HEK293 (cell line): ENCODE data around the gene SEMA4C.

Experiments used
- CTCF ChIA-PET: fragments of 350-600 bp; formaldehyde crosslinking; extraction: SDS; loops from one replicate; lab custom pipeline; 2021; ENCODE audit warnings: antibody characterized with exemption; lab: Yijun Ruan, JAX
- POLR2A ChIA-PET: fragments of 300-600 bp; formaldehyde crosslinking; extraction: SDS; loops from one replicate; lab custom pipeline; 2020; ENCODE audit warnings: antibody characterized with exemption, inconsistent platforms; lab: Yijun Ruan, JAX
- H3K27ac ChIP-seq: fragments of 200-500 bp; sonication (Bioruptor generic); 2 replicates; pipeline ENCODE4 v1.5.1; 2014; ENCODE audit warnings: low read depth, low read length, control low read depth, inconsistent platforms; ENCODE audit errors: extremely low read depth
- H3K36me3 ChIP-seq, 2 experiments: fragments of 200-500 bp in 1 of 2; sonication (Bioruptor generic) in 1 of 2; 1 replicate in 1 of 2; 2 replicates in 1 of 2; pipeline ENCODE4 v1.5.1; 2014 to 2017; ENCODE audit warnings: inconsistent platforms in 2 of 2, low read length in 2 of 2; ENCODE audit not compliant: control insufficient read depth in 2 of 2, insufficient read depth in 1 of 2
- H3K4me1 ChIP-seq: fragments of 200-500 bp; sonication (Bioruptor generic); 2 replicates; pipeline ENCODE4 v1.5.1; 2014; ENCODE audit warnings: mild to moderate bottlenecking, low read length, inconsistent platforms; ENCODE audit not compliant: control insufficient read depth, insufficient read depth
- H3K4me3 ChIP-seq: 2 replicates; pipeline ENCODE4 v1.5.1; 2011; ENCODE audit warnings: low read depth, mild to moderate bottlenecking, control low read depth, low read length, moderate library complexity
- H3K9me3 ChIP-seq: fragments of 200-500 bp; sonication (Bioruptor generic); 2 replicates; pipeline ENCODE4 v1.5.1; 2014; ENCODE audit warnings: low read depth, low read length, inconsistent platforms; ENCODE audit not compliant: control insufficient read depth, insufficient read depth
- KLF16 ChIP-seq: fragments of 450-650 bp; formaldehyde crosslinking; IDR thresholded peaks from 2 replicates; pipeline ENCODE4 v1.5.1; 2017; ENCODE audit warnings: missing biosample characterization, missing genetic modification characterization
- KLF8 ChIP-seq: fragments of 450-650 bp; formaldehyde crosslinking; IDR thresholded peaks from 2 replicates; pipeline ENCODE4 v1.5.1; 2016; ENCODE audit warnings: missing biosample characterization, missing genetic modification characterization
- SCRT2 ChIP-seq: fragments of 450-650 bp; formaldehyde crosslinking; IDR thresholded peaks from 2 replicates; pipeline ENCODE4 v1.5.1; 2016; ENCODE audit warnings: missing biosample characterization, missing genetic modification characterization
- SP3 ChIP-seq: fragments of 450-650 bp; formaldehyde crosslinking; IDR thresholded peaks from 2 replicates; pipeline ENCODE4 v1.5.1; 2016; ENCODE audit warnings: missing biosample characterization, missing genetic modification characterization
- TSHZ1 ChIP-seq: fragments of 450-650 bp; formaldehyde crosslinking; IDR thresholded peaks from 2 replicates; pipeline ENCODE4 v1.5.1; 2016; ENCODE audit warnings: missing biosample characterization, missing genetic modification characterization, borderline replicate concordance
- ZFHX2 ChIP-seq: fragments of 450-650 bp; formaldehyde crosslinking; conservative IDR thresholded peaks from 2 replicates; pipeline ENCODE4 v1.5.1; 2016; ENCODE audit warnings: missing biosample characterization, missing genetic modification characterization
- ZNF174 ChIP-seq: fragments of 450-650 bp; formaldehyde crosslinking; IDR thresholded peaks from 2 replicates; pipeline ENCODE4 v1.5.0; 2017; ENCODE audit warnings: missing biosample characterization, mild to moderate bottlenecking, missing genetic modification characterization
- ZNF211 ChIP-seq: fragments of 450-650 bp; formaldehyde crosslinking; IDR thresholded peaks from 2 replicates; pipeline ENCODE4 v1.5.1; 2016; ENCODE audit warnings: low read depth, missing biosample characterization, missing genetic modification characterization
- ZNF223 ChIP-seq: fragments of 450-650 bp; formaldehyde crosslinking; IDR thresholded peaks from 2 replicates; pipeline ENCODE4 v1.5.1; 2016; ENCODE audit warnings: missing biosample characterization, missing genetic modification characterization
- ZNF239 ChIP-seq: fragments of 450-650 bp; formaldehyde crosslinking; IDR thresholded peaks from 2 replicates; pipeline ENCODE4 v1.5.1; 2016; ENCODE audit warnings: missing biosample characterization, missing genetic modification characterization
- ZNF24 ChIP-seq: fragments of 450-650 bp; formaldehyde crosslinking; IDR thresholded peaks from 2 replicates; pipeline ENCODE4 v1.5.1; 2016; ENCODE audit warnings: missing biosample characterization, missing genetic modification characterization
- ZNF280C ChIP-seq: fragments of 450-650 bp; formaldehyde crosslinking; IDR thresholded peaks from 2 replicates; pipeline ENCODE4 v1.5.1; 2016; ENCODE audit warnings: missing biosample characterization, missing genetic modification characterization
- ZNF394 ChIP-seq: fragments of 450-650 bp; formaldehyde crosslinking; IDR thresholded peaks from 2 replicates; pipeline ENCODE4 v1.5.1; 2016; ENCODE audit warnings: missing biosample characterization, missing genetic modification characterization, mild to moderate bottlenecking, moderate library complexity, borderline replicate concordance
- ZNF416 ChIP-seq: fragments of 450-650 bp; formaldehyde crosslinking; IDR thresholded peaks from 2 replicates; pipeline ENCODE4 v1.5.1; 2016; ENCODE audit warnings: missing biosample characterization, missing genetic modification characterization
- ZNF510 ChIP-seq: fragments of 450-650 bp; formaldehyde crosslinking; IDR thresholded peaks from 2 replicates; pipeline ENCODE4 v1.5.1; 2018; ENCODE audit warnings: mild to moderate bottlenecking, missing genetic modification characterization, missing biosample characterization; ENCODE audit not compliant: insufficient replicate concordance
- ZNF549 ChIP-seq: fragments of 450-650 bp; IDR thresholded peaks from 2 replicates; pipeline ENCODE4 v1.5.1; 2018; ENCODE audit warnings: missing biosample characterization, missing genetic modification characterization, mild to moderate bottlenecking, inconsistent platforms, moderate library complexity
- ZNF560 ChIP-seq: fragments of 450-650 bp; formaldehyde crosslinking; IDR thresholded peaks from 2 replicates; pipeline ENCODE4 v1.5.1; 2017; ENCODE audit warnings: missing biosample characterization, missing genetic modification characterization, borderline replicate concordance
- ZNF610 ChIP-seq: fragments of 450-650 bp; formaldehyde crosslinking; IDR thresholded peaks from 2 replicates; pipeline ENCODE4 v1.5.1; 2016; ENCODE audit warnings: missing biosample characterization, missing genetic modification characterization, borderline replicate concordance
- ZNF626 ChIP-seq: fragments of 450-650 bp; sonication (Bioruptor Pico); formaldehyde crosslinking; IDR thresholded peaks from 2 replicates; pipeline ENCODE4 v1.5.1; 2018; ENCODE audit warnings: missing biosample characterization, missing genetic modification characterization, inconsistent platforms
- ZNF747 ChIP-seq: fragments of 450-650 bp; formaldehyde crosslinking; IDR thresholded peaks from 2 replicates; pipeline ENCODE4 v1.5.1; 2016; ENCODE audit warnings: missing biosample characterization, missing genetic modification characterization
- ZSCAN23 ChIP-seq: fragments of 450-650 bp; formaldehyde crosslinking; IDR thresholded peaks from 2 replicates; pipeline ENCODE4 v1.5.1; 2016; ENCODE audit warnings: missing biosample characterization, missing genetic modification characterization
- TF ChIP-seq, protein P1 (sequence below): fragments of 450-650 bp; formaldehyde crosslinking; IDR thresholded peaks from 2 replicates; pipeline ENCODE4 v1.5.1; 2016; ENCODE audit warnings: missing biosample characterization, missing genetic modification characterization
- TF ChIP-seq, protein P2 (sequence below): fragments of 450-650 bp; formaldehyde crosslinking; IDR thresholded peaks from 2 replicates; pipeline ENCODE4 v1.5.1; 2016; ENCODE audit warnings: missing biosample characterization, missing genetic modification characterization

SEMA4C gene

GRCh38 chr2:96900237-96900636, 30.4 kb upstream of the SEMA4C start:
- ChIA-PET CTCF (interaction anchor here (0.6 kb wide), 1 partner anchor 52 kb away, joined by 3 read pairs; no protein-coding TSS in a partner anchor), POLR2A (no interaction called here)
- H3K4me1 ChIP-seq, result no peaks in the 10 kb centered on the region

DNA sequence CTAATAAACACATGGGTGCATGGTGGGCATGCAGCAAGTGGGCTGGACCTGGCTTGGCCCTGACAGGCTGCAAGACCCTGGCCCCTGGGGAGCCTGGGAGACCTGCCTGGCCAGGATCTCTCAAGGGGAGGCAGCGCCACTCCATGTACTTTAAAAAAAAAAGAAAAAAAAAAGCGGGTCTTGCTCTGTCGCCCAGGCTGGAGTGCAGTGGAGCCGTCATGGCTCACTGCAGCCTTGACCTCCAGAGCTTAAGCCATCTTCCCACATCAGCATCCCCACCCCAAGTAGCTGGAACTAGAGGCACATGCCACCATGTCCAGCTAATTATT, 29.5 kb upstream of the SEMA4C start:
- POLR2A ChIA-PET, result no interaction called here
- CTCF ChIA-PET, result interaction anchor here (0.5 to 0.6 kb wide), 2 partner anchors 44 to 181 kb away, joined by 3 to 5 read pairs; no protein-coding TSS in a partner anchor
- TF ChIP-seq ZNF394 (tag by site-specific recombination) (no peak), KLF8 (tag by site-specific recombination) (no peak), ZNF211 (no peak), ZNF549 (tag by site-specific recombination) (no peak), ZNF24 (tag by site-specific recombination) (no peak), ZNF610 (tag by site-specific recombination) (no peak), KLF16 (tag by site-specific recombination) (no peak), SCRT2 (tag by site-specific recombination) (no peak), SP3 (no peak), ZNF626 (tag by site-specific recombination) (no peak)
- TF ChIP-seq, protein P1, sequence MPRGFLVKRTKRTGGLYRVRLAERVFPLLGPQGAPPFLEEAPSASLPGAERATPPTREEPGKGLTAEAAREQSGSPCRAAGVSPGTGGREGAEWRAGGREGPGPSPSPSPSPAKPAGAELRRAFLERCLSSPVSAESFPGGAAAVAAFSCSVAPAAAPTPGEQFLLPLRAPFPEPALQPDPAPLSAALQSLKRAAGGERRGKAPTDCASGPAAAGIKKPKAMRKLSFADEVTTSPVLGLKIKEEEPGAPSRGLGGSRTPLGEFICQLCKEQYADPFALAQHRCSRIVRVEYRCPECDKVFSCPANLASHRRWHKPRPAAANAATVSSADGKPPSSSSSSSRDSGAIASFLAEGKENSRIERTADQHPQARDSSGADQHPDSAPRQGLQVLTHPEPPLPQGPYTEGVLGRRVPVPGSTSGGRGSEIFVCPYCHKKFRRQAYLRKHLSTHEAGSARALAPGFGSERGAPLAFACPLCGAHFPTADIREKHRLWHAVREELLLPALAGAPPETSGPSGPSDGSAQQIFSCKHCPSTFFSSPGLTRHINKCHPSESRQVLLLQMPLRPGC (tag by site-specific recombination), result no peak
- TF ChIP-seq, all 188 proteins: peak for 0
- no peak overlapping the region for H3K27ac ChIP-seq
- no peak overlapping the region for H3K4me3 ChIP-seq
- no peaks in the 10 kb centered on the region for H3K9me3 ChIP-seq
- no peaks in the 10 kb centered on the region for H3K4me1 ChIP-seq
- H3K36me3 ChIP-seq, result no peaks in the 10 kb centered on the region

More at GRCh38 chr2:96900237-96900636, 30.4 kb upstream of the SEMA4C start:
- Histone ChIP-seq H3K36me3 (no peaks in the 10 kb centered on the region), H3K9me3 (no peaks in the 10 kb centered on the region), H3K4me3 (no peak overlapping the region), H3K27ac (no peak overlapping the region)
- TF ChIP-seq ZNF560 (tag by site-specific recombination) (no peak), ZNF510 (tag by site-specific recombination) (no peak), ZNF239 (tag by site-specific recombination) (no peak), ZNF747 (tag by site-specific recombination) (no peak)

DNA sequence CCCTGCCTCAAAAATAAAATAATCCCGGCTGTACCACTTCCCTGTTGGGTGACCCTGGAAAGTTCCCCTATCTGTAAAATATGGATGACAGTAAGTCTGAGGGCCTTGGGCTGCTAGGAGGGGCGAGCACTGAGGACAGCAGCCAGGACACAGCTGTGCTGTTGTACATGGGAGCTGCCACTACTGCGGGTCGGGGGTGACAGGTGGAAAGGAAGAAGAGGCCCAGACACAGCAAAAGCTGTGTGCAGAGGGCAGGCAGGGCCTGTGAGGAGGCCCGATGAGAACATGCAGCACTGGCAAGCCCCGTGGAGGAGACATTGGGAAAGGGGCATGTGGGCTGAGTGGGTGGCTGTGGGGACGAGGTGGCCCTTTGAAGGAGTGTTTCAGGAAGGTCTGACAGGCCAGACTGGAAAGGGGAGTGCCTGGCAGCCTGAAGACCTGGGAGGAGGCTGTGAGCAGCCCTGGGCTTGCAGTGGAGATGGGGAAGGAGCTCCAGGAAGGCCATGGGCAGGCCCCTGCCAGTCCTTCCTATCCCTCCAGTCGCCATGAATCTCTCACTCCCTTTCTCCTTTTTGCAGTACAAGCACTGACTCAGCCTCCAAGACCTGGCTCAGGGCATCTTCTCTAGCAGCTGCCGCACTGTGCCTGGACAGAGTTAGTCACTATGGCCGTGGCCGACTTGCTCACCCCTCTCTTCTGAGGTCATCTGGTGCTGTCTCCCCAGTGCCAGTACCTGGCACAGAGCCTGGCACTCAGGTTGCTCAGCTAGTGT, 28.9 kb upstream of the SEMA4C start:
- Histone ChIP-seq H3K9me3 (no peaks in the 10 kb centered on the region), H3K36me3 (no peaks in the 10 kb centered on the region), H3K4me3 (no peak overlapping the region), H3K27ac (no peak overlapping the region), H3K4me1 (no peaks in the 10 kb centered on the region)
- CTCF ChIA-PET, result interaction anchor here (0.5 to 0.6 kb wide), 2 partner anchors 44 to 181 kb away, joined by 3 to 5 read pairs; no protein-coding TSS in a partner anchor
- POLR2A ChIA-PET, result no interaction called here
- TF ChIP-seq ZNF280C, result no peak
- no peak for TF ChIP-seq ZNF174 (tag by site-specific recombination)
- peak; percentile 53 for TF ChIP-seq ZFHX2 (tag by site-specific recombination)
- TF ChIP-seq, protein P2, sequence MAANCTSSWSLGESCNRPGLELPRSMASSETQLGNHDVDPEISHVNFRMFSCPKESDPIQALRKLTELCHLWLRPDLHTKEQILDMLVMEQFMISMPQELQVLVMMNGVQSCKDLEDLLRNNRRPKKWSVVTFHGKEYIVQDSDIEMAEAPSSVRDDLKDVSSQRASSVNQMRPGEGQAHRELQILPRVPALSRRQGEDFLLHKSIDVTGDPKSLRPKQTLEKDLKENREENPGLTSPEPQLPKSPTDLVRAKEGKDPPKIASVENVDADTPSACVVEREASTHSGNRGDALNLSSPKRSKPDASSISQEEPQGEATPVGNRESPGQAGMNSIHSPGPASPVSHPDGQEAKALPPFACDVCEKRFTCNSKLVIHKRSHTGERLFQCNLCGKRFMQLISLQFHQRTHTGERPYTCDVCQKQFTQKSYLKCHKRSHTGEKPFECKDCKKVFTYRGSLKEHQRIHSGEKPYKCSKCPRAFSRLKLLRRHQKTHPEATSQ (tag by site-specific recombination), result no peak
- TF ChIP-seq TSHZ1 (tag by site-specific recombination), result no peak
- TF ChIP-seq ZNF416 (tag by site-specific recombination), result no peak
- TF ChIP-seq ZSCAN23 (tag by site-specific recombination), result no peak
- TF ChIP-seq ZNF223 (tag by site-specific recombination), result no peak
